ENCODE results near the gene DNM2.
"Not testable (repeated sequence)": the region's sequence is repeated elsewhere in the genome, so short reads cannot be mapped to it uniquely, and the experiment has no call there.

The DNM2 gene

GRCh38 chr19:10818301-10819123 is 100.6 kb downstream of the DNM2 start:
- DNase-seq = no peak

- no peak for DNase-seq
Observed at GRCh38 chr19:10819124-10820060, 101.5 kb downstream of the DNM2 start.

- peak; percentile 19 for DNase-seq
Observed at GRCh38 chr19:10820173-10820572, 102.3 kb downstream of the DNM2 start.

- DNase-seq = no peak
Observed at GRCh38 chr19:10823690-10824089, 105.8 kb downstream of the DNM2 start.

- DNase-seq = no peak
Observed at GRCh38 chr19:10826231-10826630, 108.4 kb downstream of the DNM2 start.

GRCh38 chr19:10826846-10827245 is 109.0 kb downstream of the DNM2 start:
- DNase-seq = no peak

- no peak for DNase-seq
Observed at GRCh38 chr19:10828981-10829821, 111.3 kb downstream of the DNM2 start.

GRCh38 chr19:10829967-10830366 is 112.1 kb downstream of the DNM2 start:
- DNase-seq = no peak

- no peak for DNase-seq
Observed at GRCh38 chr19:10830370-10830769, 112.5 kb downstream of the DNM2 start.

- DNase-seq = no peak
Observed at GRCh38 chr19:10830931-10831779, 113.3 kb downstream of the DNM2 start.

- DNase-seq = no peak
Observed at GRCh38 chr19:10831987-10832938, 114.4 kb downstream of the DNM2 start.

- DNase-seq = no peak
Observed at GRCh38 chr19:10832939-10833296, 115.0 kb downstream of the DNM2 start.

GRCh38 chr19:10835089-10835753 is 117.3 kb downstream of the DNM2 start:
- no peak for DNase-seq

GRCh38 chr19:10835754-10836478 is 118.0 kb downstream of the DNM2 start, which contains the start of gene TMED1:
Gene TMED1 (minus strand): TSS chr19:10836212. CDS start chr19:10836191, 21 bp downstream.
- peak; percentile 100 for DNase-seq

GRCh38 chr19:10836479-10837330 is 118.8 kb downstream of the DNM2 start:
- peak; percentile 95 for DNase-seq

- DNase-seq = not testable (repeated sequence)
Observed at GRCh38 chr19:10837649-10838048, 119.8 kb downstream of the DNM2 start.

GRCh38 chr19:10838377-10838776 is 120.5 kb downstream of the DNM2 start:
- no peak for DNase-seq

All from NCI-H69 (cell line).